CD14-positive monocyte (primary cell): ENCODE data around the gene GALNT14. TPM values are rescaled to one million over a fixed set of nuclear protein-coding genes. Genes with fewer than 3 reads are reported as not detected.
A peak's percentile ranks its signal among the peaks of the same experiment; 100 is the strongest.

Experiments
- DNase-seq, 3 donors: peaks; one replicate each; pipeline ENCODE4 v3.0.0-alpha.2; 2011 to 2022
- H2AFZ ChIP-seq: 2 replicates; pipeline ENCODE4 v1.6.0; 2012; ENCODE audit warnings: mild to moderate bottlenecking, low read depth, low read length, inconsistent platforms; ENCODE audit not compliant: insufficient read depth, poor library complexity, severe bottlenecking
- H3K27ac ChIP-seq, 2 donors: 1 replicate in 1 of 2; 2 replicates in 1 of 2; pipeline ENCODE4 v1.5.1; 2012 to 2013; ENCODE audit warnings: low read length in 2 of 2, control low read depth in 1 of 2, inconsistent platforms in 1 of 2, low read depth in 1 of 2, mild to moderate bottlenecking in 1 of 2
- H3K27me3 ChIP-seq, 2 donors: one replicate each; pipeline versions ENCODE4 v1.6.0 to v1.6.1; 2011 to 2013; ENCODE audit warnings: low read length in 2 of 2; ENCODE audit not compliant: control insufficient read depth in 2 of 2, insufficient read depth in 2 of 2
- H3K36me3 ChIP-seq, 2 donors: replicated peaks in 1 of 2; 1 replicate in 1 of 2; 2 replicates in 1 of 2; pipeline versions ENCODE4 v1.5.1 to v1.6.1; 2012 to 2013; ENCODE audit warnings: low read length in 2 of 2, control low read depth in 1 of 2, inconsistent platforms in 1 of 2, mild to moderate bottlenecking in 1 of 2; ENCODE audit not compliant: insufficient read depth in 2 of 2, control insufficient read depth in 1 of 2
- H3K4me1 ChIP-seq, 2 donors: 1 replicate in 1 of 2; 2 replicates in 1 of 2; pipeline versions ENCODE4 v1.5.1 to v1.6.1; 2012 to 2013; ENCODE audit warnings: low read length in 2 of 2, control low read depth in 1 of 2, inconsistent platforms in 1 of 2, mild to moderate bottlenecking in 1 of 2, moderate library complexity in 1 of 2; ENCODE audit not compliant: insufficient read depth in 2 of 2, control insufficient read depth in 1 of 2
- H3K4me2 ChIP-seq: replicated peaks from 2 replicates; pipeline ENCODE3; 2012; ENCODE audit warnings: low read length, moderate library complexity, mild to moderate bottlenecking; ENCODE audit not compliant: poor library complexity, severe bottlenecking; ENCODE audit errors: extremely low read depth
- H3K4me3 ChIP-seq, 3 experiments: fragments of 200-600 bp in 1 of 3; sonication (generic) in 1 of 3; replicated peaks in 1 of 3; 1 replicate in 2 of 3; 2 replicates in 1 of 3; pipeline ENCODE4 v1.5.1; 2011 to 2013; ENCODE audit warnings: low read length in 3 of 3, mild to moderate bottlenecking in 3 of 3, control low read depth in 2 of 3, low read depth in 2 of 3, inconsistent platforms in 1 of 3, moderate library complexity in 1 of 3
- H3K79me2 ChIP-seq: 2 replicates; pipeline ENCODE4 v1.6.0; 2012; ENCODE audit warnings: mild to moderate bottlenecking, control low read depth, inconsistent platforms, low read length, moderate library complexity; ENCODE audit not compliant: insufficient read depth
- H3K9ac ChIP-seq: 2 replicates; pipeline ENCODE4 v1.6.0; 2017; ENCODE audit warnings: low read length, mild to moderate bottlenecking; ENCODE audit not compliant: insufficient read depth, poor library complexity, severe bottlenecking
- H3K9me3 ChIP-seq, 2 donors: replicated peaks in 1 of 2; 1 replicate in 1 of 2; 2 replicates in 1 of 2; pipeline versions ENCODE4 v1.5.1 to v1.6.1; 2012 to 2013; ENCODE audit warnings: low read length in 2 of 2, control low read depth in 1 of 2; ENCODE audit not compliant: control insufficient read depth in 1 of 2, insufficient read depth in 1 of 2
- H4K20me1 ChIP-seq: 2 replicates; pipeline ENCODE4 v1.6.0; 2012; ENCODE audit warnings: mild to moderate bottlenecking, low read length, control low read depth, moderate library complexity; ENCODE audit not compliant: insufficient read depth
- H3K27ac Mint-ChIP-seq, 7 donors: one replicate each; pipeline ENCODE4 v1.8.0; 2020; ENCODE audit warnings: mild to moderate bottlenecking in 7 of 7, mixed read lengths in 7 of 7, moderate library complexity in 6 of 7, inconsistent platforms in 2 of 7
- H3K27me3 Mint-ChIP-seq, 3 donors: one replicate each; pipeline ENCODE4 v1.8.0; 2021 to 2022; ENCODE audit warnings: low read depth in 3 of 3, mild to moderate bottlenecking in 3 of 3, mixed read lengths in 3 of 3, moderate library complexity in 3 of 3, inconsistent platforms in 1 of 3
- H3K36me3 Mint-ChIP-seq, 2 donors: one replicate each; pipeline ENCODE4 v1.8.0; 2020; ENCODE audit warnings: mixed read lengths in 2 of 2, inconsistent platforms in 1 of 2, mild to moderate bottlenecking in 1 of 2
- H3K4me1 Mint-ChIP-seq: one replicate; pipeline ENCODE4 v1.8.0; 2020; ENCODE audit warnings: mild to moderate bottlenecking, mixed read lengths
- H3K4me3 Mint-ChIP-seq, 2 donors: one replicate each; pipeline ENCODE4 v1.8.0; 2020; ENCODE audit warnings: mild to moderate bottlenecking in 2 of 2, mixed read lengths in 2 of 2, moderate library complexity in 1 of 2
- H3K9me3 Mint-ChIP-seq, 7 donors: one replicate each; pipeline ENCODE4 v1.8.0; 2020 to 2022; ENCODE audit warnings: mixed read lengths in 7 of 7, mild to moderate bottlenecking in 6 of 7, moderate library complexity in 6 of 7, inconsistent platforms in 2 of 7
- WGBS: methylation state at CpG from one replicate; pipeline ENCODE4 v1.1.5; 2013; ENCODE audit warnings: missing lambda C conversion rate; ENCODE audit not compliant: insufficient coverage; 5-methylcytosine and 5-hydroxymethylcytosine counted together
- intact Hi-C, 2 donors: fragments of 100-400 bp; cut with micrococcal nuclease; formaldehyde crosslinking; loops; one replicate each; pipeline versions ENCODE4 v1.15.0 to v1.15.1; 2023
- polyA plus RNA-seq, 3 donors: library from polyadenylated mRNA; depleted of rRNA in 1 of 3; unstranded in 2 of 3; stranded (reverse) in 1 of 3; fragments of 300-500 nt in 2 of 3; fragments of >200 nt in 1 of 3; fragmentation: Illumina TruSeq in 2 of 3; gene quantifications; 1 replicate in 2 of 3; 2 replicates in 1 of 3; pipeline ENCODE4 v1.2.3, GENCODE V29; 2012 to 2021
- TF ChIP-seq, protein P1 (sequence below): fragments of 200-600 bp; IDR thresholded peaks from one replicate; pipeline ENCODE4 v1.8.0; 2022; ENCODE audit warnings: antibody characterized with exemption, mild to moderate bottlenecking

Gene GALNT14
- polyA plus RNA-seq, 3 donors: 0.33 TPM; not detected in 2

- Mint-ChIP-seq H3K36me3 (no peaks in the 10 kb centered on the region), H3K27me3 (peaks cover 0 to 3% (median 2%) of the 10 kb centered on the region in 3 donors), H3K4me1 (peaks cover 20% of the 10 kb centered on the region), H3K27ac (peak overlapping the region in 3 of 7 donors; percentile 8 to 48 (median 31)), H3K4me3 (peak overlapping the region in 1 of 2 donors; percentile 58), H3K9me3 (peaks cover 0 to 2% (median 0%) of the 10 kb centered on the region in 7 donors)
- H3K27ac ChIP-seq: no peak overlapping the region
- 0% methylated on average over 1 of the region's 5 CpGs for WGBS
- H3K9me3 ChIP-seq: no peaks in the 10 kb centered on the region
- intact Hi-C loops: no loop called here
- DNase-seq: peak; percentile 13 to 53 (median 15)
- H2AFZ ChIP-seq: no peak overlapping the region
- H3K36me3 ChIP-seq: no peaks in the 10 kb centered on the region
- no peak overlapping the region for H3K4me3 ChIP-seq
- no peaks in the 10 kb centered on the region for H3K27me3 ChIP-seq
- peaks cover 18 to 22% of the 10 kb centered on the region in 2 donors for H3K4me1 ChIP-seq
- TF ChIP-seq, protein P1, sequence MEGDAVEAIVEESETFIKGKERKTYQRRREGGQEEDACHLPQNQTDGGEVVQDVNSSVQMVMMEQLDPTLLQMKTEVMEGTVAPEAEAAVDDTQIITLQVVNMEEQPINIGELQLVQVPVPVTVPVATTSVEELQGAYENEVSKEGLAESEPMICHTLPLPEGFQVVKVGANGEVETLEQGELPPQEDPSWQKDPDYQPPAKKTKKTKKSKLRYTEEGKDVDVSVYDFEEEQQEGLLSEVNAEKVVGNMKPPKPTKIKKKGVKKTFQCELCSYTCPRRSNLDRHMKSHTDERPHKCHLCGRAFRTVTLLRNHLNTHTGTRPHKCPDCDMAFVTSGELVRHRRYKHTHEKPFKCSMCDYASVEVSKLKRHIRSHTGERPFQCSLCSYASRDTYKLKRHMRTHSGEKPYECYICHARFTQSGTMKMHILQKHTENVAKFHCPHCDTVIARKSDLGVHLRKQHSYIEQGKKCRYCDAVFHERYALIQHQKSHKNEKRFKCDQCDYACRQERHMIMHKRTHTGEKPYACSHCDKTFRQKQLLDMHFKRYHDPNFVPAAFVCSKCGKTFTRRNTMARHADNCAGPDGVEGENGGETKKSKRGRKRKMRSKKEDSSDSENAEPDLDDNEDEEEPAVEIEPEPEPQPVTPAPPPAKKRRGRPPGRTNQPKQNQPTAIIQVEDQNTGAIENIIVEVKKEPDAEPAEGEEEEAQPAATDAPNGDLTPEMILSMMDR: no peak
- H3K9ac ChIP-seq: no peak overlapping the region
- peak overlapping the region; percentile 21 for H3K4me2 ChIP-seq
- no peaks in the 10 kb centered on the region for H4K20me1 ChIP-seq
- H3K79me2 ChIP-seq: no peaks in the 10 kb centered on the region
Observed at GRCh38 chr2:30866974-30867373, 271.3 kb downstream of the GALNT14 start.

- Histone ChIP-seq H3K4me1 (peaks cover 18 to 22% of the 10 kb centered on the region in 2 donors), H3K9me3 (no peaks in the 10 kb centered on the region), H2AFZ (no peak overlapping the region), H3K27ac (no peak overlapping the region), H3K79me2 (no peaks in the 10 kb centered on the region), H3K4me2 (no peak overlapping the region), H4K20me1 (no peaks in the 10 kb centered on the region), H3K27me3 (no peaks in the 10 kb centered on the region), H3K36me3 (no peaks in the 10 kb centered on the region), H3K4me3 (no peak overlapping the region), H3K9ac (no peak overlapping the region)
- TF ChIP-seq, protein P1: no peak
- peak in 1 of 3 donors; percentile 3 for DNase-seq
- intact Hi-C loops: no loop called here
- H3K4me3 Mint-ChIP-seq: peak overlapping the region in 1 of 2 donors; percentile 62
- peaks cover 20% of the 10 kb centered on the region for H3K4me1 Mint-ChIP-seq
- peak overlapping the region in 1 of 7 donors; percentile 66 for H3K27ac Mint-ChIP-seq
- H3K27me3 Mint-ChIP-seq: peaks cover 0 to 3% (median 2%) of the 10 kb centered on the region in 3 donors
- H3K36me3 Mint-ChIP-seq: no peaks in the 10 kb centered on the region
- 31% methylated on average over 10 of the region's 10 CpGs for WGBS
- peaks cover 0 to 2% (median 0%) of the 10 kb centered on the region in 7 donors for H3K9me3 Mint-ChIP-seq
Observed at GRCh38 chr2:30865892-30866681, 272.2 kb downstream of the GALNT14 start.
